Liver (tissue), 3 donors: ENCODE data around the gene CLPSL2.

Experiments used
- CTCF ChIP-seq: fragments of 150-350 bp; IDR thresholded peaks from 2 replicates; pipeline ENCODE4 v1.5.1; 2017; ENCODE audit warnings: improper control_type of control experiment, low read depth, low read length; ENCODE audit not compliant: missing input control
- EGR1 ChIP-seq, 2 donors: IDR thresholded peaks; 2 replicates each; pipeline ENCODE4 v1.6.1; 2016 to 2018; ENCODE audit warnings: antibody characterized with exemption in 2 of 2, low read depth in 2 of 2
- FOXA1 ChIP-seq: IDR thresholded peaks from 2 replicates; pipeline ENCODE4 v1.6.1; 2016; ENCODE audit warnings: antibody characterized with exemption
- GABPA ChIP-seq, 2 donors: IDR thresholded peaks in 1 of 2; conservative IDR thresholded peaks in 1 of 2; 2 replicates each; pipeline ENCODE4 v1.6.1; 2016; ENCODE audit warnings: antibody characterized with exemption in 2 of 2, mild to moderate bottlenecking in 1 of 2, moderate library complexity in 1 of 2
- HNF4G ChIP-seq: IDR thresholded peaks from 2 replicates; pipeline ENCODE4 v1.6.1; 2016; ENCODE audit warnings: antibody characterized with exemption
- JUND ChIP-seq, 2 donors: IDR thresholded peaks; 2 replicates each; pipeline ENCODE4 v1.6.1; 2016; ENCODE audit warnings: antibody characterized with exemption in 2 of 2
- MAX ChIP-seq: IDR thresholded peaks from 2 replicates; pipeline ENCODE4 v1.6.1; 2016; ENCODE audit warnings: antibody characterized with exemption
- RAD21 ChIP-seq, 2 donors: IDR thresholded peaks; 2 replicates each; pipeline ENCODE4 v1.6.1; 2016; ENCODE audit warnings: antibody characterized with exemption in 2 of 2, mild to moderate bottlenecking in 2 of 2
- REST ChIP-seq: IDR thresholded peaks from 2 replicates; pipeline ENCODE4 v1.6.1; 2016; ENCODE audit warnings: antibody characterized with exemption, mild to moderate bottlenecking
- SP1 ChIP-seq: IDR thresholded peaks from 2 replicates; pipeline ENCODE4 v1.6.1; 2018; ENCODE audit warnings: antibody characterized with exemption, mild to moderate bottlenecking
- TAF1 ChIP-seq: conservative IDR thresholded peaks from 2 replicates; pipeline ENCODE4 v1.6.1; 2016; ENCODE audit warnings: antibody characterized with exemption, mild to moderate bottlenecking
- YY1 ChIP-seq: IDR thresholded peaks from 2 replicates; pipeline ENCODE4 v1.6.1; 2016; ENCODE audit warnings: antibody characterized with exemption, mild to moderate bottlenecking
- ZBTB33 ChIP-seq: IDR thresholded peaks from 2 replicates; pipeline ENCODE4 v1.6.1; 2016; ENCODE audit warnings: antibody characterized with exemption
- donor health status: healthy.
- donor health status: healthy.

- no peak for TF ChIP-seq CTCF
- TF ChIP-seq RAD21 (IDR thresholded peaks at IDR 0.05), result no peak
- no peak for TF ChIP-seq HNF4G
- no peak for TF ChIP-seq ZBTB33
- TF ChIP-seq EGR1 (IDR thresholded peaks at IDR 0.05; ENCODE audit: low read depth in 2 of 2), result no peak
- no peak for TF ChIP-seq REST
- no peak for TF ChIP-seq JUND (IDR thresholded peaks at IDR 0.05)
- TF ChIP-seq MAX, result no peak
- no peak for TF ChIP-seq TAF1
- TF ChIP-seq SP1, result no peak
- TF ChIP-seq FOXA1, result no peak
- no peak for TF ChIP-seq YY1
- TF ChIP-seq GABPA (IDR thresholded peaks at IDR 0.05 in 1 of 2, conservative IDR thresholded peaks at IDR 0.05 in 1 of 2), result no peak
Observed at GRCh38 chr6:35736982-35737412, 39.4 kb upstream of the CLPSL2 start, which contains the start of gene ARMC12.
